Sigmoid colon (tissue), 7 donors: ENCODE data around the gene OR2T3. TPM values are rescaled to one million over a fixed set of nuclear protein-coding genes. Genes with fewer than 3 reads are reported as not detected.
"Not testable (repeated sequence)": the region's sequence is repeated elsewhere in the genome, so short reads cannot be mapped to it uniquely, and the experiment has no call there.

Experiments used
- DNase-seq: peaks from one replicate; pipeline ENCODE4 v3.0.0-alpha.2; 2019
- H3K27ac ChIP-seq, 4 donors: fragments of 200-600 bp; sonication (generic); one replicate each; pipeline ENCODE4 v1.5.1; 2016 to 2019; ENCODE audit warnings: mild to moderate bottlenecking in 1 of 4
- H3K27me3 ChIP-seq, 3 donors: fragments of 200-600 bp; sonication (generic); one replicate each; pipeline ENCODE4 v1.5.1; 2019; ENCODE audit warnings: mild to moderate bottlenecking in 1 of 3
- H3K36me3 ChIP-seq, 4 donors: fragments of 200-600 bp; sonication (generic); one replicate each; pipeline ENCODE4 v1.5.1; 2016 to 2019
- H3K4me1 ChIP-seq, 4 donors: fragments of 200-600 bp; sonication (generic); one replicate each; pipeline ENCODE4 v1.5.1; 2017 to 2019
- H3K4me3 ChIP-seq, 4 donors: fragments of 200-600 bp; sonication (generic); one replicate each; pipeline ENCODE4 v1.5.1; 2017 to 2019; ENCODE audit warnings: mild to moderate bottlenecking in 2 of 4, moderate library complexity in 1 of 4
- H3K9me3 ChIP-seq, 4 donors: fragments of 200-600 bp in 3 of 4; sonication (generic) in 3 of 4; one replicate each; pipeline versions ENCODE4 v1.5.1 to v1.6.1; 2013 to 2019
- EP300 ChIP-seq, 4 donors: sonication (generic); formaldehyde crosslinking; IDR thresholded peaks; one replicate each; pipeline ENCODE4 v1.6.1; 2017; ENCODE audit warnings: antibody characterized with exemption in 4 of 4
- POLR2A ChIP-seq, 2 donors: fragments of 450-650 bp; IDR thresholded peaks; one replicate each; pipeline ENCODE4 v1.6.1; 2016; ENCODE audit warnings: antibody characterized with exemption in 2 of 2, mild to moderate bottlenecking in 2 of 2, moderate library complexity in 2 of 2
- POLR2AphosphoS5 ChIP-seq, 4 donors: sonication (generic); formaldehyde crosslinking; IDR thresholded peaks; one replicate each; pipeline ENCODE4 v1.6.1; 2017; ENCODE audit warnings: antibody characterized with exemption in 4 of 4
- WGBS, 2 donors: extraction: QIAGEN DNeasy Blood & Tissue Kit; methylation state at CpG; one replicate each; pipeline ENCODE4 v1.1.7; 2013; 5-methylcytosine and 5-hydroxymethylcytosine counted together
- intact Hi-C: fragments of 100-400 bp; cut with DNase I; formaldehyde crosslinking; loops from one replicate; pipeline ENCODE4 v1.15.1; 2023
- polyA plus RNA-seq, 3 donors: library from polyadenylated mRNA; stranded (reverse); fragments of 200-250 nt; gene quantifications; one replicate each; pipeline ENCODE4 v1.2.3, GENCODE V29; 2013
- total RNA-seq, 4 donors: library from RNA; depleted of rRNA; stranded (reverse); fragments of >200 nt; gene quantifications; one replicate each; pipeline ENCODE4 v1.1.0, GENCODE V29; 2016
- TF ChIP-seq, protein P1 (sequence below), 4 experiments: fragments of 450-650 bp in 3 of 4; fragments of 200-600 bp in 1 of 4; IDR thresholded peaks; one replicate each; pipeline ENCODE4 v1.5.1; 2016 to 2019; ENCODE audit warnings: antibody characterized with exemption in 4 of 4, mild to moderate bottlenecking in 3 of 4, moderate library complexity in 2 of 4
- donor health status: healthy with polysubstance abuse.
- donor health status: Bipolar disorder and iron deficiency.
- donor health status: healthy.

Gene OR2T3
- total and polyA plus RNA-seq, 7 donors = not detected

DNA sequence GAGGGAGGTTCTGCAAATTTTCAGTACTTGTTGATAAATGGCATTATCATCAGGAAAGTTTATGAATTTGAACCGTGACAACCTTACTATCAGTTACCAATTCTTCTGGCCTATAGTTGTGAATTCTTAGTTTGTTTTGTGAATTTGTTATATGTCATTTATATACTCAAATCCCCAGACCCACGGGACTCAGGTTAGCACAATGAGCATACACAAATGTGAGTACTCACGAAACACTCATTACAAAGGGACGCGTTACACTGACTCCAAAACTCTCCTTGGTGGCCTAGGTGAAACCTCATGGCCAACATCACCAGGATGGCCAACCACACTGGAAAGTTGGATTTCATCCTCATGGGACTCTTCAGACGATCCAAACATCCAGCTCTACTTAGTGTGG is 15.1 kb downstream of the OR2T3 start, which contains the start of gene OR2T5:
Gene OR2T5, plus strand, starts transcription at position 301 of the 400 bp plus-strand sequence. Its CDS starts 0 bp downstream, at position 301.
- H3K36me3 ChIP-seq, H3K27ac ChIP-seq, H3K9me3 ChIP-seq, DNase-seq, H3K27me3 ChIP-seq, intact Hi-C loops, H3K4me1 ChIP-seq, H3K4me3 ChIP-seq: not testable (repeated sequence)
- WGBS, 2 donors = 85 to 86% methylated on average over 5 of the region's 6 CpGs

DNA sequence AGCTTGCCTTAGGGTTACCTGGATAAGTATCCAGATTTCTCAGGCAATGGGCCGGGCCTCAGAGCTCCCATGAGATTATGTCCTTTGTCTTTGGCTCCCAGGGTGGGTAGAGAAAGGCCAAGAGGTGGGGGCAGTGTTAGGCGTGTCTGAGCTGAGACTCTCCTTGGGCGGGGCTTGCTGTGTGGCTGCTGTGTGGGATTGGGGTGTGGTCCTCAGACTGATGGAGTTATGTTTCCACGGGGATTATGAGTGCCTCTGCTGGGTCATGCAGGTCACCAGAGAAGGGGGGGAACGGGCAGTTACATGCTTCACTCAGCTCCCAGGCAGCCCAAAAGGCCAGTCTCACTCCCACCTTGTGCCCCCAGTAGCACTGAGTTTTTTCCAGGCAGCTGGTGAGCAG is 23.5 kb downstream of the OR2T3 start:
- H3K9me3 ChIP-seq, H3K4me1 ChIP-seq, H3K4me3 ChIP-seq, DNase-seq, intact Hi-C loops, H3K27ac ChIP-seq, H3K27me3 ChIP-seq, H3K36me3 ChIP-seq: not testable (repeated sequence)
- WGBS, 2 donors = no CpG with 5 or more reads among the region's 5 CpGs

GRCh38 chr1:248500305-248501035 is 27.3 kb downstream of the OR2T3 start:
- WGBS, 2 donors = 85 to 95% methylated on average over 1 of the region's 2 CpGs
- intact Hi-C loops, H3K4me1 ChIP-seq, H3K9me3 ChIP-seq, H3K27me3 ChIP-seq, H3K36me3 ChIP-seq, H3K4me3 ChIP-seq, H3K27ac ChIP-seq, DNase-seq: not testable (repeated sequence)

DNA sequence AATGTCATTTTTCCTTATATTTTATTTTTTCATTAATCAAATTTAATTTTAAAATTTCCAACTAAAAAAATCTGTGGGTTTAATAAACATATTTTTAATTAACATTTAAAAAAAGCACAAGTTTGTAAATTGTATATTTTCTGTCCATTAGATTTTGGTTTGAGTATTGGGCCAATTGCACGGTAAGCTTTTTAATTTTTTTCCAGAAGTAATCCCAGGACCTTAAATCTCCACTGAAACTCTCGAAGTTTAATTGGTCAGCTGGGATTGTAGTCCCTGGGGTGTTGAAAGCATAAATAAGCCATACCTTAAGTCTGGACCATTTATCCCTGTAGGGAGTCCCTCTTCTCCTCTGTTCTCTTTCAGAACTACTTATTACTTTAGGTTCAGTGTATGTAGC is 34.6 kb downstream of the OR2T3 start, which contains the start of gene OR2G6:
Gene OR2G6, plus strand, starts transcription at position 301 of the 400 bp plus-strand sequence. CDS start 13,574 bp downstream, outside the sequence.
- H3K36me3 ChIP-seq, H3K4me1 ChIP-seq, H3K9me3 ChIP-seq, H3K4me3 ChIP-seq, intact Hi-C loops, DNase-seq, H3K27ac ChIP-seq, H3K27me3 ChIP-seq: not testable (repeated sequence)
- no CpG with 5 or more reads among the region's 2 CpGs for WGBS, 2 donors

DNA sequence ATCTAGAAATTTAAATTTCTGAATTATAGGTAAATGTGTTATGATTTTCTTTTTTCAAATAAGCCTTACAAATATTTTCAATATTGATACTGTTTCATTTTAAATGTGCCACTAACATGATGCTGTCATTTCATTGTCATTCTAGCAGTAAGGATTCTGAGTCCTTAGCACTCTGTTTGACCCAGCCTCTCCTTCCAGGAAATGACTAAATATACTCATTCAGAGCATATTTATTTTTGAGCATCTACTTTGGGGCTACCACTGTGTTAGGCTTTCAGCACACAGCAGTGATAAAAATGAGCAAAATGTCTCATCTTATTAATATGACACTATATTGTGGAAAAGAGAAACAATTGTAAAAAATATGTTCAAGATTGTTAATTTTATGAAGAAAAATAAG is 37.1 kb downstream of the OR2T3 start:
- H3K4me3 ChIP-seq, H3K9me3 ChIP-seq, H3K27ac ChIP-seq, H3K27me3 ChIP-seq, H3K4me1 ChIP-seq, H3K36me3 ChIP-seq, intact Hi-C loops, DNase-seq: not testable (repeated sequence)

DNA sequence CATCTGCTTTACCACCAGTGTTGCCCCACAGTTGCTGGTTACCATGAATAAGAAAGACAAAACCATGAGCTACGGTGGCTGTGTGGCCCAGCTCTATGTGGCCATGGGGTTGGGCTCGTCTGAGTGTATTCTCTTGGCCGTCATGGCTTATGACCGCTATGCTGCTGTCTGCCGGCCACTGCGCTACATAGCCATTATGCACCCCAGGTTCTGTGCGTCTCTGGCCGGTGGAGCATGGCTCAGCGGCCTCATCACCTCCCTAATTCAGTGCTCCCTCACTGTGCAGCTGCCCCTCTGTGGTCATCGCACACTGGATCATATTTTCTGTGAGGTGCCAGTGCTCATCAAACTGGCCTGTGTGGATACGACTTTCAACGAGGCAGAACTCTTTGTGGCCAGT is 48.7 kb downstream of the OR2T3 start:
- Histone ChIP-seq H3K27me3 (no peaks in the 10 kb centered on the region), H3K36me3 (no peaks in the 10 kb centered on the region), H3K4me1 (no peaks in the 10 kb centered on the region), H3K4me3 (no peak overlapping the region), H3K27ac (no peak overlapping the region), H3K9me3 (peaks cover 0 to 4% (median 0%) of the 10 kb centered on the region in 4 donors)
- no peak for DNase-seq
- intact Hi-C loops = no loop called here
- TF ChIP-seq POLR2A (IDR thresholded peaks at IDR 0.05) (no peak), EP300 (IDR thresholded peaks at IDR 0.05) (no peak), POLR2AphosphoS5 (IDR thresholded peaks at IDR 0.05) (no peak)
- TF ChIP-seq, protein P1, sequence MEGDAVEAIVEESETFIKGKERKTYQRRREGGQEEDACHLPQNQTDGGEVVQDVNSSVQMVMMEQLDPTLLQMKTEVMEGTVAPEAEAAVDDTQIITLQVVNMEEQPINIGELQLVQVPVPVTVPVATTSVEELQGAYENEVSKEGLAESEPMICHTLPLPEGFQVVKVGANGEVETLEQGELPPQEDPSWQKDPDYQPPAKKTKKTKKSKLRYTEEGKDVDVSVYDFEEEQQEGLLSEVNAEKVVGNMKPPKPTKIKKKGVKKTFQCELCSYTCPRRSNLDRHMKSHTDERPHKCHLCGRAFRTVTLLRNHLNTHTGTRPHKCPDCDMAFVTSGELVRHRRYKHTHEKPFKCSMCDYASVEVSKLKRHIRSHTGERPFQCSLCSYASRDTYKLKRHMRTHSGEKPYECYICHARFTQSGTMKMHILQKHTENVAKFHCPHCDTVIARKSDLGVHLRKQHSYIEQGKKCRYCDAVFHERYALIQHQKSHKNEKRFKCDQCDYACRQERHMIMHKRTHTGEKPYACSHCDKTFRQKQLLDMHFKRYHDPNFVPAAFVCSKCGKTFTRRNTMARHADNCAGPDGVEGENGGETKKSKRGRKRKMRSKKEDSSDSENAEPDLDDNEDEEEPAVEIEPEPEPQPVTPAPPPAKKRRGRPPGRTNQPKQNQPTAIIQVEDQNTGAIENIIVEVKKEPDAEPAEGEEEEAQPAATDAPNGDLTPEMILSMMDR (IDR thresholded peaks at IDR 0.05) = no peak
- 87 to 90% methylated on average over 12 of the region's 12 CpGs for WGBS, 2 donors

Other genes with a start within 250 kb of the OR2T3 start
- not detected for gene OR2M4, start 241.9 kb upstream of the OR2T3 start, total RNA-seq
- gene OR2M4, start 241.9 kb upstream of the OR2T3 start, polyA plus RNA-seq = not detected
- not detected for gene OR2T33, start 195.4 kb upstream of the OR2T3 start, total RNA-seq
- gene OR2T33, start 195.4 kb upstream of the OR2T3 start, polyA plus RNA-seq = not detected
- gene OR2T12, start 169.9 kb upstream of the OR2T3 start, total RNA-seq = not detected
- gene OR2T12, start 169.9 kb upstream of the OR2T3 start, polyA plus RNA-seq = not detected
- gene OR2M7, start 148.8 kb upstream of the OR2T3 start, total RNA-seq = not detected
- not detected for gene OR2M7, start 148.8 kb upstream of the OR2T3 start, polyA plus RNA-seq
- not detected for gene OR14C36, start 124.6 kb upstream of the OR2T3 start, total RNA-seq
- not detected for gene OR14C36, start 124.6 kb upstream of the OR2T3 start, polyA plus RNA-seq
- gene OR2T4, start 111.7 kb upstream of the OR2T3 start, total RNA-seq = not detected
- not detected for gene OR2T4, start 111.7 kb upstream of the OR2T3 start, polyA plus RNA-seq
- not detected for gene OR2T6, start 97.6 kb upstream of the OR2T3 start, total RNA-seq
- gene OR2T6, start 97.6 kb upstream of the OR2T3 start, polyA plus RNA-seq = not detected
- not detected for gene OR2T1, start 70.3 kb upstream of the OR2T3 start, total RNA-seq
- not detected for gene OR2T1, start 70.3 kb upstream of the OR2T3 start, polyA plus RNA-seq
- not detected for gene OR2T2, start 27.7 kb upstream of the OR2T3 start, total RNA-seq
- not detected for gene OR2T2, start 27.7 kb upstream of the OR2T3 start, polyA plus RNA-seq
- not detected for gene OR2T5, start 15.2 kb downstream of the OR2T3 start, total RNA-seq
- gene OR2T5, start 15.2 kb downstream of the OR2T3 start, polyA plus RNA-seq = not detected
- not detected for gene OR2G6, start 34.7 kb downstream of the OR2T3 start, total RNA-seq
- gene OR2G6, start 34.7 kb downstream of the OR2T3 start, polyA plus RNA-seq = not detected
- not detected for gene OR2T29, start 89.4 kb downstream of the OR2T3 start, total RNA-seq
- not detected for gene OR2T29, start 89.4 kb downstream of the OR2T3 start, polyA plus RNA-seq
- not detected for gene OR2T34, start 101.4 kb downstream of the OR2T3 start, total RNA-seq
- gene OR2T34, start 101.4 kb downstream of the OR2T3 start, polyA plus RNA-seq = not detected
- gene OR2T10, start 124.3 kb downstream of the OR2T3 start, total RNA-seq = not detected
- gene OR2T10, start 124.3 kb downstream of the OR2T3 start, polyA plus RNA-seq = under 1 TPM in 1 of 3 donors, not detected in 2; 0.01 TPM
- gene OR2T11, start 161.7 kb downstream of the OR2T3 start, total RNA-seq = not detected
- gene OR2T11, start 161.7 kb downstream of the OR2T3 start, polyA plus RNA-seq = not detected
- not detected for gene OR2T35, start 171.9 kb downstream of the OR2T3 start, total RNA-seq
- not detected for gene OR2T35, start 171.9 kb downstream of the OR2T3 start, polyA plus RNA-seq
- gene OR2T27, start 182.2 kb downstream of the OR2T3 start, total RNA-seq = not detected
- not detected for gene OR2T27, start 182.2 kb downstream of the OR2T3 start, polyA plus RNA-seq
- not detected for gene OR14I1, start 229.4 kb downstream of the OR2T3 start, total RNA-seq
- not detected for gene OR14I1, start 229.4 kb downstream of the OR2T3 start, polyA plus RNA-seq